Measurements from ENCODE around the gene CLIP1.

The CLIP1 gene

GRCh38 chr12:122226366-122227125, 195.9 kb downstream of the CLIP1 start:
- DNase-seq (ENCODE audit: low read depth), result no peak
- H3K4me3 ChIP-seq (ENCODE audit: low read depth, low read length), result peak overlapping the region; percentile 53
- TF ChIP-seq CTCF (IDR thresholded peaks at IDR 0.05; ENCODE audit: low read depth, low read length, missing control alignments), result no peak

GRCh38 chr12:122225683-122226365, 196.6 kb downstream of the CLIP1 start, which contains the start of gene DIABLO:
DIABLO (minus strand) TSS chr12:122226052; CDS start chr12:122226014, 38 bp downstream.
- TF ChIP-seq CTCF (IDR thresholded peaks at IDR 0.05; ENCODE audit: low read depth, low read length, missing control alignments), result no peak
- H3K4me3 ChIP-seq (ENCODE audit: low read depth, low read length), result peak within 1 kb of the TSS; percentile 90
- DNase-seq (ENCODE audit: low read depth), result peak; percentile 97

Measured in GM12864 (cell line).